Omental fat pad (tissue), 4 donors: ENCODE results near the gene AUTS2. TPM values are rescaled to one million over a fixed set of nuclear protein-coding genes. Genes with fewer than 3 reads are reported as not detected.

Experiments used
- ATAC-seq: fragments of 150-250 bp; one replicate; pipeline ENCODE4 v1.9.1; 2016; ENCODE audit warnings: mild to moderate bottlenecking, moderate library complexity; ENCODE audit not compliant: low FRiP score
- DNase-seq: peaks from one replicate; pipeline ENCODE4 v3.0.0-alpha.2; 2019; ENCODE audit warnings: low spot score
- total RNA-seq, 4 donors: library from RNA; depleted of rRNA; stranded (reverse); fragments of >200 nt; gene quantifications; one replicate each; pipeline ENCODE4 v1.1.0, GENCODE V29; 2016
- TF ChIP-seq, protein P1 (sequence below), 3 donors: fragments of 450-650 bp; IDR thresholded peaks; one replicate each; pipeline ENCODE4 v1.5.1; 2016 to 2017; ENCODE audit warnings: antibody characterized with exemption in 3 of 3, mild to moderate bottlenecking in 3 of 3, moderate library complexity in 2 of 3

AUTS2 gene
- total RNA-seq, 4 donors from 2014 or later = 13.2 to 27.0 (median 21.2) TPM

DNA sequence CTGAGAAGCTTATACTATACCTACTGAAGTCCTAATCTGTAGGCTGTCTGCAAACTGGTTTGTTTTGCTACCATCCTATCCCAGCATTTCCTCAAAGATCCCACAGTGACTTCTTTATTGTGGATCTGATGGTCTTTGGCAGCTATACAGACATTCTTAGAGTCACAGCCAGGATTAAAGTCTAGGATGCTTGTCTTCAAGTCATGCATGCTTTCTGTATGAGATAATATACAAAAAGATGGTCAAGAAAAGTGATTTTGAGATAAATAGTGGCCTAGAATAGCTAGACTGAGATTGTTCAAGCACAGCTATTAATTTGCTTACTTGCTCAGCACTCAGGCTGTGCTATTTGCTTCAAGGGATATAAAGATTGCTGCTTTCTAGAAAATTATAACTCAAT is 454.4 kb downstream of the AUTS2 start:
- ATAC-seq = no peak
- TF ChIP-seq, protein P1, sequence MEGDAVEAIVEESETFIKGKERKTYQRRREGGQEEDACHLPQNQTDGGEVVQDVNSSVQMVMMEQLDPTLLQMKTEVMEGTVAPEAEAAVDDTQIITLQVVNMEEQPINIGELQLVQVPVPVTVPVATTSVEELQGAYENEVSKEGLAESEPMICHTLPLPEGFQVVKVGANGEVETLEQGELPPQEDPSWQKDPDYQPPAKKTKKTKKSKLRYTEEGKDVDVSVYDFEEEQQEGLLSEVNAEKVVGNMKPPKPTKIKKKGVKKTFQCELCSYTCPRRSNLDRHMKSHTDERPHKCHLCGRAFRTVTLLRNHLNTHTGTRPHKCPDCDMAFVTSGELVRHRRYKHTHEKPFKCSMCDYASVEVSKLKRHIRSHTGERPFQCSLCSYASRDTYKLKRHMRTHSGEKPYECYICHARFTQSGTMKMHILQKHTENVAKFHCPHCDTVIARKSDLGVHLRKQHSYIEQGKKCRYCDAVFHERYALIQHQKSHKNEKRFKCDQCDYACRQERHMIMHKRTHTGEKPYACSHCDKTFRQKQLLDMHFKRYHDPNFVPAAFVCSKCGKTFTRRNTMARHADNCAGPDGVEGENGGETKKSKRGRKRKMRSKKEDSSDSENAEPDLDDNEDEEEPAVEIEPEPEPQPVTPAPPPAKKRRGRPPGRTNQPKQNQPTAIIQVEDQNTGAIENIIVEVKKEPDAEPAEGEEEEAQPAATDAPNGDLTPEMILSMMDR (IDR thresholded peaks at IDR 0.05) = no peak
- no peak for DNase-seq

- no peak for ATAC-seq
- no peak for DNase-seq
- TF ChIP-seq, protein P1 (IDR thresholded peaks at IDR 0.05) = no peak
These were observed 455.1 kb downstream of the AUTS2 start for GRCh38 chr7:70053421-70053820.

DNA sequence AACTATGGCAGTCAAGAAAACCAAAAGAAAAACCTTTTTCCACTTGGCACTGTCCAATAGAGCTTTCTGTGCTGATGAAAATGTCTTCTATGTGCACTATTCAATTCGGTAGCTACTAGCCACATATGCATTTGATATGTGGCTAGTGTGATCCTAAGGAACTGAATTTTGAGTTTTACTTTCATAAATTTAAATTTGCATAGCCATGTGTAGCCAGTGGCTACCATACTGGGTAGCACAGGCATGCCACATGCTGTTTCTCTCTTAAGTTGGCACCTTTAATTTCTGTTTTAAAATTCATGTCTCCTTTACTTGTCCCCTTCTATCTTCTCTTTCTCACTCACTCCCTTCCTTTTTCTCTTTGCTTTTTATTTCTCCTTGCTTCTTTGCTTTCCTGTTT is 455.7 kb downstream of the AUTS2 start:
- TF ChIP-seq, protein P1 (IDR thresholded peaks at IDR 0.05) = no peak
- DNase-seq (no peak), ATAC-seq (no peak)

DNA sequence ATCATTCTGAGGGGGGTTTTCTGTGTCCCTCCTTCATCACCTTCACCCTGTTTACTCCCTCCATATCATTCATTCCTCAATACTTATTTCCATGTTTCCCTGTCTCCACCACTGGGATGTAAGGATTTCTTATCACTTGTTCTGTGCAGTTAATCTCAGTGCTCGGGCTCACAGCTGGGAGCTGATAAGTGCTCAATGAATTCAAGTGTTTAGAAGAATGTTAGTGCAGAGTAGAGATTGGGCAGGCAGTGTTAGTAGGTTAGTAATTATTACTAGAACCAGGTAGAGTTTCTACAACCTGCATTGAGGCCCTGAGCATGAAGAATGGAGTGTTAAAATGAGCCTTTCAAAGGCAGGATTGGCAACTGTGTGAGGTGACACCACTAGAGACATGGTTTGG is 458.1 kb downstream of the AUTS2 start:
- DNase-seq (no peak), ATAC-seq (no peak)
- TF ChIP-seq, protein P1 (IDR thresholded peaks at IDR 0.05) = no peak

- DNase-seq (no peak), ATAC-seq (no peak)
- TF ChIP-seq, protein P1 (IDR thresholded peaks at IDR 0.05) = no peak
These were observed 462.2 kb downstream of the AUTS2 start for GRCh38 chr7:70060298-70061068.

- no peak for DNase-seq
- TF ChIP-seq, protein P1 (IDR thresholded peaks at IDR 0.05) = no peak
- ATAC-seq = no peak
These were observed 465.1 kb downstream of the AUTS2 start for GRCh38 chr7:70063371-70063770.

GRCh38 chr7:70063927-70064326 is 465.7 kb downstream of the AUTS2 start:
- DNase-seq (no peak), ATAC-seq (no peak)
- TF ChIP-seq, protein P1 (IDR thresholded peaks at IDR 0.05) = no peak
